LNCaP clone FGC (cell line): ENCODE measurements around the gene FER.
"Not testable (repeated sequence)": the region's sequence is repeated elsewhere in the genome, so short reads cannot be mapped to it uniquely, and the experiment has no call there.

ENCODE experiments used
- DNase-seq: peaks from one replicate; pipeline ENCODE4 v3.0.0-alpha.2; 2011; ENCODE audit warnings: low read depth
- H3K4me3 ChIP-seq: 2 replicates; pipeline ENCODE4 v1.5.1; 2011; ENCODE audit warnings: mild to moderate bottlenecking, low read depth, low read length, control low read depth
- TF ChIP-seq, protein P1 (sequence below): IDR thresholded peaks from 2 replicates; pipeline ENCODE4 v1.5.1; 2012; ENCODE audit warnings: mild to moderate bottlenecking; ENCODE audit not compliant: control insufficient read depth, insufficient read depth; ENCODE audit errors: extremely low read depth

FER gene

DNA sequence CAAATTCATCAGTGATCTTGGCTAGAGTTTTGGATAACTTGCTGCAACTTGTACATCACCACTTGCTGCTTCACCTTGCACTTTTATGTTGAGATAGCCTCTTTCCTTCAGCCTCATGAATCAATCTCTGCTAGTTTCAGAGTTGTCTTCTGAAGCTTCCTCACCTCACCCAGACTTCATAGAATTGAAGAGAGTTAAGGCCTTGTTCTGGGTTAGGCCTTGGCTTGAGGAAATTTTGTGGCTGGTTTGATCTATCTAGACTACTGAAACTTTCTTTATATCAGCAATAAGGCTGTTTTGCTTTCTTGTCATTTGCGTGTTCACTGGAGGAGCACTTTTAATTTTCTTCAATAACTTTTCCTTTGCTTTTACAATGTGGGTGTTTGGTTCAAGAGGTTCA lies 12.8 kb downstream of the FER start:
- no peak overlapping the region for H3K4me3 ChIP-seq
- no peak for DNase-seq
- TF ChIP-seq, protein P1, sequence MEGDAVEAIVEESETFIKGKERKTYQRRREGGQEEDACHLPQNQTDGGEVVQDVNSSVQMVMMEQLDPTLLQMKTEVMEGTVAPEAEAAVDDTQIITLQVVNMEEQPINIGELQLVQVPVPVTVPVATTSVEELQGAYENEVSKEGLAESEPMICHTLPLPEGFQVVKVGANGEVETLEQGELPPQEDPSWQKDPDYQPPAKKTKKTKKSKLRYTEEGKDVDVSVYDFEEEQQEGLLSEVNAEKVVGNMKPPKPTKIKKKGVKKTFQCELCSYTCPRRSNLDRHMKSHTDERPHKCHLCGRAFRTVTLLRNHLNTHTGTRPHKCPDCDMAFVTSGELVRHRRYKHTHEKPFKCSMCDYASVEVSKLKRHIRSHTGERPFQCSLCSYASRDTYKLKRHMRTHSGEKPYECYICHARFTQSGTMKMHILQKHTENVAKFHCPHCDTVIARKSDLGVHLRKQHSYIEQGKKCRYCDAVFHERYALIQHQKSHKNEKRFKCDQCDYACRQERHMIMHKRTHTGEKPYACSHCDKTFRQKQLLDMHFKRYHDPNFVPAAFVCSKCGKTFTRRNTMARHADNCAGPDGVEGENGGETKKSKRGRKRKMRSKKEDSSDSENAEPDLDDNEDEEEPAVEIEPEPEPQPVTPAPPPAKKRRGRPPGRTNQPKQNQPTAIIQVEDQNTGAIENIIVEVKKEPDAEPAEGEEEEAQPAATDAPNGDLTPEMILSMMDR: no peak

DNA sequence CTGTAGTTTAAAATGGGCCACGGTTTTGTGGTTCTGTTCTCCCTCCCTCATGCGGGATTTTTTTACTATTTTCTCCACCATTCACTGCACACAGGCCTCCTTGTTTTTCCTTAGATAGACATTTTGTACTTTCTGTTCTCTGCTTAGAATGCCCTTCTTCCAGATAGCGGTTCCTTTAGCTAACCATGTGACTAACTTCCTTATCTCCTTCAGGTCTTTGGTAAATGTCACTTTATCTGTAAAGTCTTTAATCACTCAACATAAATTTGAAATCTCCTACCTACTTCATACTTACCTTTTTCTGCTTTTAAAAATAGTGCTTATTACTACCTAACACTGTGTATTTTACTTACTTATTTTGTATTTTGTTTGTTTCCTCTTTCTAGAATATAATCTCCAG lies 15.0 kb downstream of the FER start:
- no peak overlapping the region for H3K4me3 ChIP-seq
- TF ChIP-seq, protein P1: no peak
- no peak for DNase-seq

DNA sequence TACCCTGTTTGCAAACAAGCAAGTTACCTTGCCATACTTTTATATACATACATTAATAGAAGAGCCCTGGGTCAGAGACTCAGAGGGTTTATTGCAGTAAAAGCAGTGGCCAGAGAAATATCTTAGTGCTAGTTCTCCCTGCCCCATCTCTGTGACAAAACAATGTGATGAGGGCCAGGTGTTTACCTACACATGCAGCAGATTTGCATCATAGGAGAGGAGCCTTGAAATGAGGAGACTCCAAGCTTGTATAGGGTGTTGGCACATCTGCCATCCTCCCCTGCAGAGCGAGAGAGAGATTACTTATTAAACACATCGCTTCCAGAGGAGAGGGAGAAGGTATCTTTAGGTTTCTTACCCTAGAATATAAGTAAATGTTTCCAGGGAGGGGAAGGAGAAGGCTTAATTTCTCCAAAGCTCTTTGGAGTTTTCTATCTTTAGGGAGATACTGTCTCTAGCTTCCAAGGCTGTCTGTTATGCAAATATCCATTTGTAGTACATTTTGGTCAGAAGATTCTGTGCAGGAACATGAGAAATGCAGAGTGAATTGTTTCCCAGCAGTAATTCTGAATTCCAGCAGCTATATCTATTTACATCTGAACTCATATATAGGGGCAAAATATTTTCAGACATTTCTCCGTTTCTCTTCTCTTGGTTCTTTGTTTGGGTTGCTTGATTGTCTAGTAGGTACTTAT lies 15.7 kb downstream of the FER start:
- H3K4me3 ChIP-seq: no peak overlapping the region
- no peak for DNase-seq
- TF ChIP-seq, protein P1: no peak

DNA sequence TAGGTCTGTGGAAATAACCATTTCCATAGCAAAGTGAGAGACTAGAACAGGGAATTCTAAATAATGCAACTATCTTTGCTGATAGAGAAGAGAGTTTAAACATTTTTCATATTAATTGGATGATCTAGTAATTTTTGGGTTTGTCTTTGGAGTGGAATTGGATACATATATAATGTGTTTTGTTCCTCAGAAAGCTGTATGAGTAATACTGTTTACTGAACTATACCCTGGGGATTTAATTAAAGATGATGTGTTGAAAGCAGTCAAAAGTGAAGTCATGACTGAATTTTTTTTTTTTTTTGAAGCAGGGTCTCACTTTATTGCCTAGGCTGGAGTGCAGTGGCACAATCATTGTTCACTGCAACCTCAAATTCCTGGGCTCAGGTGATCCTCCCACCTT lies 17.9 kb downstream of the FER start:
- H3K4me3 ChIP-seq: no peak overlapping the region
- TF ChIP-seq, protein P1: no peak

DNA sequence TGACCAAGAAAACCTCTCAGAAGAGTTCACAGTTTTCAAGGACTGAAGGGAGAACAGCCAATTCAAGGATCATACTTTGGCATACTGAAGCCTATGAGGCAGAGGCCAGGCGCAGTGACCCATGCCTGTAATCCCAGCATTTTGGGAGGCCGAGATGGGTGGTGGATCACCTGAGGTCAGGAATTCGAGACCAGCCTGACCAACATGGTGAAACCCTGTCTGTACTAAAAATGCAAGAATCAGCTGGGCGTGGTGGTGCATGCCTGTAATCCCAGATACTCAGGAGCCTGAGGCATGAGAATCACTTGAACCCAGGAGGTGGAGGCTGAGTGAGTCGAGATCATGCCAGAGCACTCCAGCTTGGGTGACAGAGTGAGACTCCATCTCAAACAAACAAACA lies 19.2 kb downstream of the FER start:
- DNase-seq, H3K4me3 ChIP-seq: not testable (repeated sequence)

More for the DNA sequence above, 17.9 kb downstream of the FER start:
- DNase-seq: no peak

DNA sequence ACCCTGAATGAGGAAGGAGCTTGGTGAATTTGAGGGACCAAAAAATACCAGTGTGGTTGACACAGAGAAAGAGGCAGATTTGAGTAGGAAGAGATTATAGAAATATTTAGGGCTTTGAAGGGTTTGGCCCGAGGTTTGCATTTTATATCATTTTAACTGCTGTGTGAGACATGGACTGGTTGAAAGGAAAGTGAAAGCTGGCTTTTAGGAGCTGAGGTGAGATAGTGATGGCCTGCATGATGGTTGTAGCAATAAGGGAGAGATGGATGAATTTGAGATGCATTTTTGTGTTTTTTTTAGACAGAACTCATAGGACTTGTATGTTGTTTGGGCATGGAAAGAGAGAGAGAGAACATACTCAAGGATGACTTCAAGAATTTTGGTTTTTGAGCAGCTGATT lies 21.7 kb downstream of the FER start:
- TF ChIP-seq, protein P1: no peak
- H3K4me3 ChIP-seq: no peak overlapping the region
- no peak for DNase-seq

DNA sequence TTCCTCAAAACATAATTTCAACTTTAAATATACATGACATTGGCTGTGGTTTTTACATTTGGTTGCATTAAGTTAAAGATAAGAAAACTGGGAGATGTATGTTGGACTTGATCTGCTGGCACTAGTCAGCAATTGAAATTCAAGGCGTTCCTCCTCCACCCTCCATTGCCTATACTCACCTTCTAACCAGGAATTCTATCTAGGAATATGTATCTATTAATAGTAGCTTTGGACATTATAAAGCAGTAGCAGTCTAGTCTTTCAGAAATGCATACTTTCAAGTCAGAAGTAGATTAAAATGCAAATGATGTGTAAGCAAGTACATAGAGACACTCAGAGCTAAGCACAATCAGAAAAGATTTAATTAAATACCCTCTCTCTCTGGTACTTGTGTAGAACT lies 24.9 kb downstream of the FER start:
- DNase-seq: no peak
- H3K4me3 ChIP-seq: no peak overlapping the region
- TF ChIP-seq, protein P1: no peak
